COLO829 (cell line): ENCODE data around the gene NAPB.

Experiments
- DNase-seq: peaks from one replicate; pipeline ENCODE4 v3.0.0; 2012; ENCODE audit warnings: low spot score

The NAPB gene

GRCh38 chr20:23344336-23344735, 77.0 kb downstream of the NAPB start:
- DNase-seq = no peak

- DNase-seq = no peak
Measured at GRCh38 chr20:23343590-23343989, 77.7 kb downstream of the NAPB start.

GRCh38 chr20:23341073-23341472, 80.2 kb downstream of the NAPB start:
- no peak for DNase-seq

GRCh38 chr20:23340524-23340923, 80.8 kb downstream of the NAPB start:
- DNase-seq = peak; percentile 87

- DNase-seq = no peak
Measured at GRCh38 chr20:23339986-23340385, 81.3 kb downstream of the NAPB start.

GRCh38 chr20:23337312-23337711, 84.0 kb downstream of the NAPB start:
- DNase-seq = no peak

- no peak for DNase-seq
Measured at GRCh38 chr20:23336476-23336875, 84.8 kb downstream of the NAPB start.

GRCh38 chr20:23335521-23335920, 85.8 kb downstream of the NAPB start:
- DNase-seq = no peak

GRCh38 chr20:23334111-23334510, 87.2 kb downstream of the NAPB start:
- no peak for DNase-seq

GRCh38 chr20:23332467-23332866, 88.8 kb downstream of the NAPB start:
- DNase-seq = no peak

- DNase-seq = no peak
Measured at GRCh38 chr20:23331450-23332350, 89.6 kb downstream of the NAPB start.

- DNase-seq = no peak
Measured at GRCh38 chr20:23327617-23328333, 93.5 kb downstream of the NAPB start.

GRCh38 chr20:23326774-23327173, 94.5 kb downstream of the NAPB start:
- no peak for DNase-seq

GRCh38 chr20:23325107-23325506, 96.2 kb downstream of the NAPB start:
- DNase-seq = no peak
